MG63 (cell line): ENCODE data around the gene RTL10. TPM values are rescaled to one million over a fixed set of nuclear protein-coding genes. Genes with fewer than 3 reads are reported as not detected.
A peak's percentile ranks its signal among the peaks of the same experiment; 100 is the strongest.

ENCODE experiments used
- DNase-seq: peaks from one replicate; pipeline ENCODE4 v3.0.0-alpha.2; 2020
- H3K27me3 ChIP-seq: fragments of 250-450 bp; sonication (Bioruptor Pico); 2 replicates; pipeline ENCODE4 v1.5.1; 2020; ENCODE audit warnings: mild to moderate bottlenecking, moderate library complexity
- H3K36me3 ChIP-seq: fragments of 250-450 bp; sonication (Bioruptor Pico); 2 replicates; pipeline ENCODE4 v1.5.1; 2020; ENCODE audit warnings: mild to moderate bottlenecking, moderate library complexity
- H3K4me3 ChIP-seq: fragments of 250-450 bp; sonication (Bioruptor Pico); 2 replicates; pipeline ENCODE4 v1.5.1; 2020; ENCODE audit warnings: mild to moderate bottlenecking, moderate library complexity
- H3K9me3 ChIP-seq: fragments of 250-450 bp; sonication (Bioruptor Pico); 2 replicates; pipeline ENCODE4 v1.5.1; 2020; ENCODE audit warnings: mild to moderate bottlenecking, moderate library complexity
- total RNA-seq: library from RNA; depleted of rRNA; stranded (reverse); fragments of >200 nt; shearing (Covaris generic); gene quantifications from 2 replicates; pipeline ENCODE4 v1.2.3, GENCODE V29; 2014; ENCODE audit warnings: low replicate concordance; rRNA removed

The RTL10 gene, protein sequence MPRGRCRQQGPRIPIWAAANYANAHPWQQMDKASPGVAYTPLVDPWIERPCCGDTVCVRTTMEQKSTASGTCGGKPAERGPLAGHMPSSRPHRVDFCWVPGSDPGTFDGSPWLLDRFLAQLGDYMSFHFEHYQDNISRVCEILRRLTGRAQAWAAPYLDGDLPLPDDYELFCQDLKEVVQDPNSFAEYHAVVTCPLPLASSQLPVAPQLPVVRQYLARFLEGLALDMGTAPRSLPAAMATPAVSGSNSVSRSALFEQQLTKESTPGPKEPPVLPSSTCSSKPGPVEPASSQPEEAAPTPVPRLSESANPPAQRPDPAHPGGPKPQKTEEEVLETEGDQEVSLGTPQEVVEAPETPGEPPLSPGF
- 3.7 and 7.2 TPM in 2 replicates for total RNA-seq

DNA sequence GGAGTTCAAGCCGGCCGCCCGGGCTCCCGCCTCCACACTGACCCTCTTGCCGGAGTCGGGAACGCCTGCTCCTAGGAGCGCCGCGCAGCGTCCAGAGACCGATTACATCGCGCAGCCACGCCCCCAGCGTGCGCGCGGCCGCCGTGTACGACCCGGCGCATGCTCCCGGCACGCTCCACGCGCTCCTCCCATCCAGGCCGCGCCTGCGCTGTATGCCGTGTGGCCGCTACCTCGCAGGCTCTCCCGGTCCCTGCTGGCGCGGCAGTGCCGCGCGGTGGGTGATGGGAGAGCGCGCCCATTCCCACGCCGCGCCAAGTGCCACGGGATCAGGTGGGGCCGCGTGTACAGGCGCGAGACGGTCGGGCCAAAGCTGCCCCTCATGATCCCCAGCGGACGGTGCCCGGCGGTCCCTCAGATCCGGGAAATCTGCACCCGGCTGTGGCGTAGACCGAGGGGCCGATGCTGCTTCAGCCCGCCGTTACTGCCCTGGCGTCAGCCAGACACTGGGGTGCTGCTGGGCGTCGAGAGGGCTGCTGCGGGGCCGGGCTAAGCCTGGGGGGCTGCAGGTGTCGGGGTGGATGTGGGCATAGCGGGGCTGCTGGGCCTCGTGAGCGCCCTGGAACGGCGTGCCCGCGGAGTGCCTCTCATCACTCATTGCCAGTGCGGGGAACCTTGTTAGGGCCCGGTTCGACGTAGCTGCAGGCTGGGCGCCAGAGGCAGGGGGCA is at the start of gene RTL10, which contains the start of gene GNB1L:
RTL10 (minus strand) TSS at position 97 of the 726 bp plus-strand sequence. CDS start 2,613 bp downstream, outside the sequence.
GNB1L (minus strand) TSS at position 97 of the 726 bp plus-strand sequence. CDS start 33,519 bp downstream, outside the sequence.
- H3K9me3 ChIP-seq: no peaks in the 10 kb centered on the region
- DNase-seq: peak; percentile 96
- H3K4me3 ChIP-seq: peak within 1 kb of the TSS; percentile 83
- no peaks in the 10 kb centered on the region for H3K27me3 ChIP-seq
- peaks cover 47% of the 10 kb centered on the region for H3K36me3 ChIP-seq

DNA sequence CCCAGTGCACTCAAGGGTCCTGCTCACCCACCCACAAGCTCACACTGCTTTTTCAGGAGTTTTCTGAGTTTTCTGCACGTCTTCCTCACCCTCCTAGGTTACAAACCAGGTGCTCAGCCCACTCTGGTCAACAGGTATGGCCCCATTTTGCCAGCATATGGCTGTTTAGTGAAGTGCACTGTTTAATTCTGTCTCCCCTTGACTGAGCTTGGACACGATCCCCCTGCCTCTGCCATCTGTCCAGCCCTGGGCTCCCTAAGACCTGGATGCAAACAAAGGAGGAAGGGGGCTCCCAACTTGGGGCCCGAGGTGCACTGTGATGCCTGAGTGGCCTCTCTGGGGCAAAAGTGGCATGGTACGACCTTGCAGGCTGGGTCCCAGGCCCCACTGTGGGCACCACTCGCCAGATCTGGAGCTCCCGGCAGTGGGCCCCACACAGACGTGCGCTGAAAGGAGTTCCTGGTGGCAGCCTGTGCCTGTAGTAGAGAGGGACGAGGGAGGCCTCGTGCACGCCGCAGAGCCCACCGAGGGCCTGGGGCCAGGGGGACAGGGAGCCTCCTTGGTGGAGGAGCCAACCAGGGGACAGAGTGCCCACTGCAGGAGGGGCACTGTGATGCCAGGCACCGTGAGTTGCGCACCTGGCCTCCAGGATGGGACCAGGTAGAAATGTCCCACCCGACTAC is 49.6 kb upstream of the RTL10 start:
- no peak overlapping the region for H3K4me3 ChIP-seq
- no peaks in the 10 kb centered on the region for H3K9me3 ChIP-seq
- no peaks in the 10 kb centered on the region for H3K36me3 ChIP-seq
- no peak for DNase-seq
- no peaks in the 10 kb centered on the region for H3K27me3 ChIP-seq

DNA sequence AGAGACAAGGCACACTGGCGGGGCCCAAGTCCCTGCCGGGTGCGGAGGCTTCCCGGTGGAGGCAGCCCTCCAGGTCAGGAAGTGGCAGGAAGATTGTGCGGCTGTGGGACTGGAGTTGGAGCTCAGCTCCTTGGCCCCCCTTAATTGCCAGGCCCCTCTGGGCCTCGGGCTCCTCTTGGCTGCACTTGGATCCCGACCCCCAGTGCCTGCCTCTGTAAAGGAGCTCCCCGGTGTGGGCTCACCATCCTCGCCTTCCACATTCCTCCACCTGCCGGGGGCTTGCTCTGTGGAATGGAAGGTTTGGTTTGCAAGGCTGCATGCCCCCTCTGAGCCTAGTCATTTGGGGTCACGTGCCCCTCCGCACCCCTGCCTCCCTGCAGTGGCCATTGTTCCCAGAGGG is 48.8 kb upstream of the RTL10 start:
- H3K36me3 ChIP-seq: no peaks in the 10 kb centered on the region

DNA sequence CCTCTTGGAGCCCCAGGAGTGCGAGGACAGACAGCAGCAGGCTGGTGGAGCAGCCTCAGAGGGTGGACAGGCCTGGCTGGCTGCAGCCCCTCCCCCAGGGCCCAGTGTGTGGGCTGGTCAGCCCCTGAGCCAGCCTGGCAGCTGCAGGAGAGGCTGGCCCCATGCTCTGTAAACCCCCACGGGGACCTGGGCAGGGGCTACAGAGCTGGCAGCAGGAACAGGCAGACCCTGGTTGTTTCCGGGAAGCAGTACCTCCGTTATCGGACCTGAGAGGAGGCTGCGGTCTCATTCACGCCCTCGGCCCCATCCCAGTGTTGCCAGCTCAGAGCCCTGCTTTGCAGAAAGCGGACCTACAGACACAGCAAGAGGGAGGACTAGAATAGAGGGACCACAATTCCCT is 48.4 kb upstream of the RTL10 start:
- H3K36me3 ChIP-seq: no peaks in the 10 kb centered on the region
- H3K9me3 ChIP-seq: no peaks in the 10 kb centered on the region
- H3K27me3 ChIP-seq: no peaks in the 10 kb centered on the region
- no peak for DNase-seq
- no peak overlapping the region for H3K4me3 ChIP-seq

More for the DNA sequence above, 48.8 kb upstream of the RTL10 start:
- H3K9me3 ChIP-seq: no peaks in the 10 kb centered on the region
- no peak overlapping the region for H3K4me3 ChIP-seq
- DNase-seq: no peak
- H3K27me3 ChIP-seq: no peaks in the 10 kb centered on the region

DNA sequence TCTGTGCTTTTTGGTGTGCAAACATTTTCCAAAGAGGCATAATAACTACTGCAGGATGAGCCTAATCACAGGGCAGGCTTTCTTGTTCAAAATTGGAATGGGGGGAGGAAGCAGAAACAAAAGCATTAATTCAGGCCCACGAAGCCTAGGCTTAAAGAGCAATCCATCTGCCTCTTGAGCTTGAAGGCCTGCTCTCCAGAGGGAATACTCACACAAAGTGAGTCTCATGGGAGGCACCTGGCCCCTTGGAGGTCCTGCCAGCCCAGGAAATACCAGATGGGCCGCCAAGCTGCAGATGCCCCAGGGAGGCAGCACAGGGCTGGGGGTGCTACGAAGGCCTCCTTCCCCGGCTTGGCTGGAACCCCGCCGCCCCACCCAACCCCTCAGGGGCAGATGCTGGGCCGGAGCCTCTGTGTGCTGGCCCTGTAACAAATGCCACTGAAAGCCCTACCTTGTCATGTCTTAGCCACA is 47.6 kb upstream of the RTL10 start:
- Histone ChIP-seq H3K9me3 (no peaks in the 10 kb centered on the region), H3K4me3 (no peak overlapping the region), H3K27me3 (no peaks in the 10 kb centered on the region), H3K36me3 (no peaks in the 10 kb centered on the region)
- no peak for DNase-seq

DNA sequence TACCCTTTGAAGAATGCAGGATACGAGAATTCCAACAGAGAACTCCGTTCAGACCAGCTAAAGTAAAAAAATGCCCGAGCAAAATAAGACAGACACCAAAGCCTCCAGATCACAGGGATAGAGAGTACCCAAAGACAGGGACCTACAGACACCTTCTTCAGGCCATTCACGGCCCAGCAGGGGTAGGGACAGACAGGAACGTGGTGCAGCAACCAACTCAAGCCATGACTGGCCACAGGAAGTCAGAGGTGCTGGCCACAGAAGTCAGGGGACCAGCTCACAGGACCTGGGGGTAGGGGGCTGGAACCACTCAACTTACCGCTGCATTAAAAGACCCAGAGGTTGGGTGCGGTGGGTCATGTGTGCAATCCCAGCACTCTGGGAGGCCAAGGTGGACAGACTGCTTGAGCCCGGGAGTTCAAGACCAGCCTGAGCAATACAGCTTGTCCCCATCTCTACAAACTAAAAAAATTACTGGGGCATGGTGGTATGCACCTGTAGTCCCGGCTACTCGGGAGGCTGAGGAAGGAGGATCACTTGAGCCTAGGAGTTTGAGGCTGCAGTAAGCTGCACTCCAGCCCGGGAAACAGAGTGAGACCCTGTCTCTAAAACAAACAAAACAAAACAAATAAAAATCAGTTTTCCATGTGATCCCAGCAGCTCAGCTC is 47.0 kb upstream of the RTL10 start:
- no peak for DNase-seq
- Histone ChIP-seq H3K27me3 (no peaks in the 10 kb centered on the region), H3K36me3 (no peaks in the 10 kb centered on the region), H3K4me3 (no peak overlapping the region), H3K9me3 (no peaks in the 10 kb centered on the region)

DNA sequence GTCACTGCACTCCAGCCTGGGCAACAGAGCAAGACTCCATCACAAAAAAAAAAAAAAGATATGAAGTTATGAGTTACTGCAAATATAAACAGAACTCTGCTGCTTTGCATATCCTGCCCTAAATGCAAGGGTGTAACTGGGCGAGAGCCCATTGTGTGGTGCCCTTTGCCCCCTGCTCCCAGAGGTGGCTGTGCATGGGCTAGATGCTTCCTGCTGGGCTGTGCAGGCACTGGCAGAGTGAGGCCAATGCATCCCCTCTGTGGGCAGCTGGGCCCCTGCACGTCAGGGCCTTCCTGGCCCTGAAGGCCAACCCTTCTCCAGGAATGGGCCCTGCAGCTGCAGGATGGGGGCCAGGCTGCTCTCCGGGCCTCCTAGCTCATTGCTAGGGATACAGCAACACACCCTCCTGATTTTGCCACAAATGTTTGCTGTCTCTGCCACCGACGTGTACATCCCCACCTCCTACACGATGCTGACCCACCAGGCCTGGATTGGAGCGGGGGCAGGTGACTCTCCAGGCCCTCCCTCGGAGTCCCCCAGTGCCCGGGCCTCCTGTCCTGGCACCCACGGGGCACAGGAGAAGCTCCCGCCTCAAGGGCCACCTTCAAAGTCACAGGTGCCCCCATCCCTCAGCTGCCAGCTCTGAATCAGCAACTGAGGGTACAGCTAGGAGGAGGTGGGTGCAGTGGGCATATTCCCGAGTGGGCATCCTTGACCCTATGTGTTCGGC is 46.2 kb upstream of the RTL10 start:
- no peak for DNase-seq
- no peaks in the 10 kb centered on the region for H3K36me3 ChIP-seq
- H3K4me3 ChIP-seq: no peak overlapping the region

DNA sequence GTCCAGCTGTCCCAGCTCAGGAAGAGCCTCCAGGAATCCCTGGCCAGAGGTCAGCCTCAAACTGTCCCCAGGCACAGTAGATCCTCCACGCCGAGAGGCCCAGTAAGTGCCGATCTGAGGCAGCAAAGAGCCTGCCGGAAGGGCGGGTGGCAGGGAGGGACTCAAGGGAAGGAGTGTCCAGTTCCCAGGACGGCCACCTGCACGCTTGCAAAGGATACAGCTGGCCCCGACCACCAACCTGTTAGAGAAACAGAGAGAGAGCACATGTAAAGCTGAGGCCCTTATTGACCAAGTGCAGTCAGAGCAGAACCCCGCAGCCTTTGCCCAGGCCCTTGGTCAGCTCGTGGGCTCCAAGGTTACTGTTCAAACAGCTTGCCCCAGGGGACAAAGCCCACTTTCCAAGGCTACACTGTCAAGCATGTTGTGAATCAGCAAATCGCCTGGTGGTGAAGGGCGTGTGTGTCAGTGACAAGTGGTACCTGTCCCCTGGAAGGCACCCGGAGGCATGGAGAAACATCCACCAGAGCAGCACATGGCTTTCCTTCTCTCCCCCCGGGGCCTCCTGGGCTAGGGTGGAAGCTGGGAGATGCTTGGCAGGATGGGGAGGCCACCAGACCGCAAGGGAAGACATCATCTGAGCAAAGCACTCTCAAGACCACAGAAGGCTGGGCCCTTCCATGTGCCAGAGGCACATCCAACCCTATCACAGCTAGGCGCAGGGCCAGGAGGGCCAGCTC is 44.3 kb upstream of the RTL10 start:
- no peaks in the 10 kb centered on the region for H3K9me3 ChIP-seq
- H3K27me3 ChIP-seq: no peaks in the 10 kb centered on the region
- H3K4me3 ChIP-seq: no peak overlapping the region
- no peaks in the 10 kb centered on the region for H3K36me3 ChIP-seq
- DNase-seq: no peak

More for the DNA sequence above, 46.2 kb upstream of the RTL10 start:
- H3K27me3 ChIP-seq: no peaks in the 10 kb centered on the region
- H3K9me3 ChIP-seq: no peaks in the 10 kb centered on the region

DNA sequence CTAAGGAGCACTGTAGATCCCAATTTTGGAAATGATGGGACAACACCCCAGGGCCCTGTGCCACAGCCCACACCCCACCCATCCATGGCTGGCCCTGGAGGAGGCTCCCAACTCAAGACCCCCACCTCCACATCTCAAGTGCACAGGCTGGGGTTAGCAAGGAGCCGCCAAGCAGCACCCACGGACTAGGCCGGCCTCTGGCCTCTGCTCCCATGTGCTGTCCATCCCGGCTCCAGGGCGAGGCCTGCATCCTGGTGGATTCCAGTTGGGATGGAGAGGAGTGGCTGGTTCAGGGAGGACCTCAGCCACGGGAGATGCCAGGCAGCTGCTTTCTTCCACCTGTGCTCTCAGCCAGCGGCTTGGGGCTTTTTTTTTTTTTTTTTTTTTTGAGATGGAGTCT is 43.5 kb upstream of the RTL10 start:
- no peak for DNase-seq
- H3K27me3 ChIP-seq: no peaks in the 10 kb centered on the region
- H3K9me3 ChIP-seq: no peaks in the 10 kb centered on the region
- no peak overlapping the region for H3K4me3 ChIP-seq
- H3K36me3 ChIP-seq: no peaks in the 10 kb centered on the region

DNA sequence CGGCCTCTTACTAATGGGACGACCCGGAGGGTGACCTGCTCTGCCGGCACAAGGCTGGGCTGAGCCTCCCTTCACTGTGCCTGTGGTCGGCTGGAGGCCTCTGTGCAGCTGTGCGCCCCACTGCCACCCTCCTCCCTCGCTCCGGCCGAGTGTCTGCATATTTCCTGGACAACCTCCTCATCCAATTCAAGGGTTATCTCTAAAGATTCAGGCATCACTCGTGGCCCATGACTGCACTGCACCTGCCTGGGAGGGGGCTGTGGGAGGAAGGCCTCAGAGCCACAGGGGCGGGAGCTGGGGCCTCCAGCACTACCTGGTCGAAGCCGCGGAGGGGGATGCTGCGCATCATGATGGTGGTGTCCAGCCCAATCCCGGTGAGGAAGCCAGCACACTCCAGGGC is 43.1 kb upstream of the RTL10 start:
- Histone ChIP-seq H3K4me3 (no peak overlapping the region), H3K27me3 (no peaks in the 10 kb centered on the region), H3K9me3 (no peaks in the 10 kb centered on the region), H3K36me3 (no peaks in the 10 kb centered on the region)
- no peak for DNase-seq

DNA sequence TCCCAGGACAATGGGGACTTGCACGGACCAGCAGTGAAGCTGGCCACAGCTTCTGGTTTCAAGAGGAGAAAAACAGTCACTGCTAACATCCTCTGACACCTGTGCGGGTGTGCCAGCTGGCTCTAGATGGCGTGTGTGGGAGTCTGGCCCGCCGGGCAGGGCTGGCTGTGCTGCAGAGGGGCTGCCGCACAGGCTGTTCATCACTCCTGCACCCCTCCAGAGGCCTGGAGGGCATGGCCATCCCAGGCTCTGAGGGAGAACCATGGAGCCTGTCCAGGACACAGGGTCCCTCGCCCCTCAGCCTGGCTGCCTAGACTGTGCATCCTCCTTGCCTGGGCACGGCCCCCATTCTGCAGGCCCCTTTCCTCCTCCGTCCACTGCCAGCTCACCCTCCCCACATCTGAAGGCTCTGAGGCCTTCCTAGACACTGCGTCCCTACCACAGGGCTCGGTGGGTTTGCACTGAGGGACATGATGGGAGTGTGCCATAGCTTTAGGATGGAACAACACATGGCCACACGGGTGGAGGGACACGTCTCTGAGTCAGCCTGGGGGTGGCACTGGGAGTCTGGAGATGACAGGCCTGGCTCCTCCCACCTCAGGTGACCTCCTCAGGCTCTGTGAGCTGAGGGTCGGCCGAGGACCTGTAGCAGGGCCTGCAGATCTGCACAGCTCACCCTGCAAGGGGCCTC is 42.1 kb upstream of the RTL10 start:
- Histone ChIP-seq H3K36me3 (no peaks in the 10 kb centered on the region), H3K4me3 (no peak overlapping the region), H3K9me3 (no peaks in the 10 kb centered on the region), H3K27me3 (no peaks in the 10 kb centered on the region)
- DNase-seq: no peak

DNA sequence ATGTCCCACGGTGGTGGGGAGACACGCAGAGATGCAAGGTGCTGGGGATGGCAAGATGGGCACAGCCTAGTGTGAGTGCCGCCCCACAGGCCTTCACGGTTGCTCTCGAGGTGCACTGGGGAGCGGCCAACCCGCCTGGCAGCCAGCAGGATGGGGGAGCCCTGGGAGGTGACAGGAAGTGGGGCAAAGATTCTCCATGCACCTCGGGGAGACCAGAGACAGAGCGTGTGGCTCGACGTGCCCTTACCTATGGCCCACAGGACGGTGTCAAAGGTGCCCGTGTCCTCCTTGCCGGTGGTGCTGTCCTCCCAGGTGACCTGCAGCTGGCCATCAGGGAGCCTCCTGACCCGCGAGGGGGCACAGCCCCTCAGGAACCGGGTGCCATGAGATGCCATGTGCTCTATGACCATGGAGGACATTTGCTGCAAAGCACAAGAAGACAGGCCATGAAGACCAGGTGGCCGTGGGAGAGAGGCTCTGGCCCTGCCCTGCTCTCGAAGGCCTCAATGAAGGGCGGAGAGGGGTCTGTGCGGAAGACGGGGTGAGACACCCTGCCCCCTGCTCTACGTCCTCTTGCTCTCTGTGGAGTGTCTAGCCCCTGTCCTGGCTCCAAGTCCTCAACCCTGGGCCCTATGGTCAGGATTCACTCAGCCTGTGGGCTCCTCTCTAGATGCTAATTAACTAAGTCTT is 40.6 kb upstream of the RTL10 start:
- Histone ChIP-seq H3K9me3 (no peaks in the 10 kb centered on the region), H3K36me3 (no peaks in the 10 kb centered on the region), H3K4me3 (no peak overlapping the region), H3K27me3 (no peaks in the 10 kb centered on the region)
- no peak for DNase-seq

DNA sequence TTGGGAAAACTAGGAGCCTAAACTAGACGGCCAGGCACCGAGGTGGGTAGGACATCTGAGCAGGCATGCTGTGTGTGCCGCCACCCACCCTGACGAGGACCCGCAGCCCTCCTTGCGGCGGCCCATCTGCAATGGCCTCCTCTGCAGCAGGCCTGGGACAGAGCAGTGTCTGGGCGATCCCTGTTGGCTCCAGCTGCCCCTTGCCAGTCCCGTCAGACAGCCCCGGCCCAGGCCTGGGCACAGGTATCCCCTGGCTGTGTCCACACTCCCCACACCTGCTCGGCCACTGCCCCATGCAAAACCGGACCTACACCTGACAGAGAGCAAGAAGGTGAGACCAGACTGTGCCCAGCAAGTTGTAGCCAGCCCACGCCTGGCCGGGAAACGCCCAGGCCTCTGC is 38.7 kb upstream of the RTL10 start:
- no peaks in the 10 kb centered on the region for H3K36me3 ChIP-seq

DNA sequence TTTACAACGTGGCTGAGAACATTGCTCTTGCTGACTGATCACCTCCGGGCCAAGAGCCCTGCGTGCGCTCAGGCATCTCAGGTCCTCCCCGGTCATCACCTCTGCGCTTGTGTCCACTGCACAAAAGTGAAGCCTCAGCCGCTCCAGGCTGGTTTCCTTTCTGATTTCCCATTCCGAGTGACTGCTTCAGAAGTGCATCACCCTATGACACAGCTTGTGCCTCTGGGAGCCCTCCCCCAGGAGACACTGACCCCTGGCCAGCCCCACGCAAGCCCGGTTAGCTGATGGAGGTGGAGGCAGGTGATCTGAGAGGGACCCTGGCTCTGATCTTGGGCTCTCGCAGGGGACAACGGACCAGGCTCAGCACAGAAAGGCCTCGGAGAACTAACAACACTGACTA is 38.3 kb upstream of the RTL10 start:
- H3K36me3 ChIP-seq: no peaks in the 10 kb centered on the region
- H3K4me3 ChIP-seq: no peak overlapping the region
- H3K27me3 ChIP-seq: no peaks in the 10 kb centered on the region
- H3K9me3 ChIP-seq: no peaks in the 10 kb centered on the region
- no peak for DNase-seq

More for the DNA sequence above, 38.7 kb upstream of the RTL10 start:
- no peaks in the 10 kb centered on the region for H3K9me3 ChIP-seq
- no peaks in the 10 kb centered on the region for H3K27me3 ChIP-seq
- DNase-seq: no peak
- H3K4me3 ChIP-seq: no peak overlapping the region
